Thyroid gland (tissue), 4 donors: ENCODE data around the gene KPRP. TPM values are rescaled to one million over a fixed set of nuclear protein-coding genes. Genes with fewer than 3 reads are reported as not detected.

Experiments used
- DNase-seq, 2 donors: peaks; one replicate each; pipeline ENCODE4 v3.0.0-alpha.2; 2019
- H3K27ac ChIP-seq, 3 donors: fragments of 200-600 bp; sonication (generic); 1 replicate in 2 of 3; 2 replicates in 1 of 3; pipeline ENCODE4 v1.5.1; 2016 to 2019; ENCODE audit warnings: mild to moderate bottlenecking in 1 of 3, moderate library complexity in 1 of 3
- H3K27me3 ChIP-seq: fragments of 200-600 bp; sonication (generic); one replicate; pipeline ENCODE4 v1.5.1; 2019
- H3K36me3 ChIP-seq, 2 donors: fragments of 200-600 bp; sonication (generic); one replicate each; pipeline ENCODE4 v1.5.1; 2016 to 2019
- H3K4me1 ChIP-seq, 2 donors: fragments of 200-600 bp; sonication (generic); one replicate each; pipeline ENCODE4 v1.5.1; 2017 to 2019
- H3K4me3 ChIP-seq, 3 donors: fragments of 200-600 bp; sonication (generic); replicated peaks in 1 of 3; 1 replicate in 2 of 3; 2 replicates in 1 of 3; pipeline ENCODE4 v1.5.1; 2016; ENCODE audit warnings: mild to moderate bottlenecking in 1 of 3
- H3K9me3 ChIP-seq: fragments of 200-600 bp; sonication (generic); one replicate; pipeline ENCODE4 v1.5.1; 2017
- CTCF ChIP-seq, 6 experiments: fragments of 200-600 bp in 3 of 6; fragments of 450-650 bp in 3 of 6; sonication (generic) in 3 of 6; IDR thresholded peaks; one replicate each; pipeline ENCODE4 v1.5.1; 2016 to 2019; ENCODE audit warnings: antibody characterized with exemption in 6 of 6, mild to moderate bottlenecking in 2 of 6, inconsistent platforms in 1 of 6, moderate library complexity in 1 of 6
- POLR2A ChIP-seq, 2 donors: fragments of 450-650 bp; IDR thresholded peaks; one replicate each; pipeline ENCODE4 v1.6.1; 2017; ENCODE audit warnings: antibody characterized with exemption in 2 of 2, mild to moderate bottlenecking in 2 of 2, moderate library complexity in 1 of 2
- WGBS, 2 donors: methylation state at CpG; one replicate each; pipeline ENCODE4 v1.1.5; 2017; 5-methylcytosine and 5-hydroxymethylcytosine counted together
- intact Hi-C: fragments of 100-400 bp; cut with DNase I; formaldehyde crosslinking; loops from one replicate; pipeline ENCODE4 v1.15.1; 2023
- total RNA-seq, 4 donors: library from RNA; depleted of rRNA; stranded (reverse); fragments of >200 nt; gene quantifications; one replicate each; pipeline ENCODE4 v1.2.3, GENCODE V29; 2016

KPRP gene
- total RNA-seq, 4 donors from 2014 or later: not detected

GRCh38 chr1:152783095-152783494 lies 25.3 kb downstream of the KPRP start:
- no peak for DNase-seq
- Histone ChIP-seq H3K27me3 (no peaks in the 10 kb centered on the region), H3K36me3 (no peaks in the 10 kb centered on the region), H3K4me3 (no peak overlapping the region), H3K27ac (no peak overlapping the region), H3K9me3 (no peaks in the 10 kb centered on the region), H3K4me1 (no peaks in the 10 kb centered on the region)
- TF ChIP-seq CTCF (IDR thresholded peaks at IDR 0.05) (no peak), POLR2A (IDR thresholded peaks at IDR 0.05) (no peak)
- 75 to 80% methylated on average over 2 of the region's 2 CpGs for WGBS, 2 donors
- intact Hi-C loops: no loop called here

GRCh38 chr1:152786077-152786476 lies 28.3 kb downstream of the KPRP start, which contains the start of gene LCE1E:
TSS of gene LCE1E (plus strand) at chr1:152786257. CDS start at chr1:152787300, 1,043 bp downstream.
- intact Hi-C loops: no loop called here

GRCh38 chr1:152795686-152796085 lies 37.9 kb downstream of the KPRP start:
- 68 to 72% methylated on average over 4 of the region's 4 CpGs for WGBS, 2 donors

More at GRCh38 chr1:152786077-152786476, 28.3 kb downstream of the KPRP start, which contains the start of gene LCE1E:
- no peak for DNase-seq
- TF ChIP-seq POLR2A (IDR thresholded peaks at IDR 0.05) (no peak), CTCF (IDR thresholded peaks at IDR 0.05) (no peak)
- Histone ChIP-seq H3K27ac (no peak within 1 kb of the TSS), H3K4me1 (no peaks in the 10 kb centered on the region), H3K36me3 (no peaks in the 10 kb centered on the region), H3K4me3 (no peak within 1 kb of the TSS), H3K27me3 (no peaks in the 10 kb centered on the region), H3K9me3 (no peaks in the 10 kb centered on the region)
- 48 to 49% methylated on average over 2 of the region's 2 CpGs for WGBS, 2 donors

GRCh38 chr1:152796421-152796820 lies 38.6 kb downstream of the KPRP start, which contains the start of gene LCE1D:
TSS of gene LCE1D (plus strand) at chr1:152796721. CDS start at chr1:152797795, 1,074 bp downstream.
- no peak for DNase-seq
- Histone ChIP-seq H3K27ac (no peak within 1 kb of the TSS), H3K9me3 (no peaks in the 10 kb centered on the region), H3K36me3 (no peaks in the 10 kb centered on the region), H3K4me1 (no peaks in the 10 kb centered on the region), H3K27me3 (no peaks in the 10 kb centered on the region), H3K4me3 (no peak within 1 kb of the TSS)
- TF ChIP-seq POLR2A (IDR thresholded peaks at IDR 0.05): no peak
- no peak for TF ChIP-seq CTCF (IDR thresholded peaks at IDR 0.05)
- intact Hi-C loops: no loop called here
- 26 to 42% methylated on average over 2 to 3 of the region's 3 CpGs for WGBS, 2 donors

More at GRCh38 chr1:152795686-152796085, 37.9 kb downstream of the KPRP start:
- no peak overlapping the region for H3K27ac ChIP-seq
- DNase-seq: no peak
- no peaks in the 10 kb centered on the region for H3K9me3 ChIP-seq
- intact Hi-C loops: no loop called here
- no peaks in the 10 kb centered on the region for H3K4me1 ChIP-seq
- H3K36me3 ChIP-seq: no peaks in the 10 kb centered on the region
- H3K27me3 ChIP-seq: no peaks in the 10 kb centered on the region
- no peak for TF ChIP-seq POLR2A (IDR thresholded peaks at IDR 0.05)
- no peak for TF ChIP-seq CTCF (IDR thresholded peaks at IDR 0.05)
- H3K4me3 ChIP-seq: no peak overlapping the region

- Histone ChIP-seq H3K4me3 (no peak overlapping the region), H3K4me1 (no peaks in the 10 kb centered on the region), H3K9me3 (no peaks in the 10 kb centered on the region), H3K36me3 (no peaks in the 10 kb centered on the region), H3K27ac (no peak overlapping the region), H3K27me3 (no peaks in the 10 kb centered on the region)
- intact Hi-C loops: no loop called here
- DNase-seq: no peak
- 62 to 89% methylated on average over 1 of the region's 1 CpG for WGBS, 2 donors
- TF ChIP-seq POLR2A (IDR thresholded peaks at IDR 0.05) (no peak), CTCF (IDR thresholded peaks at IDR 0.05) (no peak)
Measured at GRCh38 chr1:152801333-152801732, 43.5 kb downstream of the KPRP start.
